ENCODE data around the gene TEDC1. TPM values are rescaled to one million over a fixed set of nuclear protein-coding genes. Genes with fewer than 3 reads are reported as not detected.

The TEDC1 gene
- total and polyA plus RNA-seq, 3 experiments from 2014 or later, result 14.7 to 56.5 (median 52.1) TPM

GRCh38 chr14:105455086-105455640, 35.9 kb upstream of the TEDC1 start:
- ChIA-PET POLR2A (no interaction called here), CTCF (interaction anchor here (1.7 kb wide), 1 partner anchor 35 kb away, joined by 5 read pairs; no protein-coding TSS in a partner anchor)
- Histone ChIP-seq H3K4me3 (ENCODE audit: low read length) (no peak overlapping the region), H3K27ac (ENCODE audit: low read depth, low read length) (no peak overlapping the region), H3K36me3 (ENCODE audit: insufficient read depth, low read length) (no peaks in the 10 kb centered on the region), H3K9me3 (ENCODE audit: low read length) (no peaks in the 10 kb centered on the region), H3K4me1 (ENCODE audit: insufficient read depth, low read length) (no peaks in the 10 kb centered on the region), H3K27me3 (ENCODE audit: insufficient read depth, low read length, poor library complexity, severe bottlenecking) (no peaks in the 10 kb centered on the region)
- H3K27ac Mint-ChIP-seq, result no peak overlapping the region
- no peak for DNase-seq
- H3K36me3 Mint-ChIP-seq, result peaks cover 0 to 44% (median 7%) of the 10 kb centered on the region in 3 donors
- no peaks in the 10 kb centered on the region for H3K27me3 Mint-ChIP-seq
- no peaks in the 10 kb centered on the region for H3K9me3 Mint-ChIP-seq
- H3K4me3 Mint-ChIP-seq, result no peak overlapping the region
- no peaks in the 10 kb centered on the region for H3K4me1 Mint-ChIP-seq

- H3K4me1 ChIP-seq (ENCODE audit: insufficient read depth, low read length), result no peaks in the 10 kb centered on the region
- no peaks in the 10 kb centered on the region for H3K36me3 ChIP-seq (ENCODE audit: insufficient read depth, low read length)
- Mint-ChIP-seq H3K4me1 (no peaks in the 10 kb centered on the region), H3K27me3 (no peaks in the 10 kb centered on the region), H3K36me3 (peaks cover 0 to 42% (median 7%) of the 10 kb centered on the region in 3 donors), H3K27ac (peak overlapping the region in 1 of 8 donors; percentile 68), H3K9me3 (no peaks in the 10 kb centered on the region), H3K4me3 (peak overlapping the region in 1 of 7 donors; percentile 2)
- CTCF ChIA-PET, result interaction anchor here (1.7 kb wide), 1 partner anchor 34 kb away, joined by 5 read pairs; no protein-coding TSS in a partner anchor
- H3K9me3 ChIP-seq (ENCODE audit: low read length), result no peaks in the 10 kb centered on the region
- no peak overlapping the region for H3K4me3 ChIP-seq (ENCODE audit: low read length)
- POLR2A ChIA-PET, result no interaction called here
- H3K27me3 ChIP-seq (ENCODE audit: insufficient read depth, low read length, poor library complexity, severe bottlenecking), result no peaks in the 10 kb centered on the region
- no peak for DNase-seq
- H3K27ac ChIP-seq (ENCODE audit: low read depth, low read length), result no peak overlapping the region
These were observed 35.0 kb upstream of the TEDC1 start for GRCh38 chr14:105455766-105456660.

GRCh38 chr14:105456736-105457617, 34.1 kb upstream of the TEDC1 start:
- Mint-ChIP-seq H3K4me1 (no peaks in the 10 kb centered on the region), H3K27ac (no peak overlapping the region), H3K9me3 (no peaks in the 10 kb centered on the region), H3K4me3 (no peak overlapping the region), H3K27me3 (no peaks in the 10 kb centered on the region), H3K36me3 (peaks cover 0 to 43% (median 7%) of the 10 kb centered on the region in 3 donors)
- Histone ChIP-seq H3K27me3 (ENCODE audit: insufficient read depth, low read length, poor library complexity, severe bottlenecking) (no peaks in the 10 kb centered on the region), H3K9me3 (ENCODE audit: low read length) (no peaks in the 10 kb centered on the region), H3K4me1 (ENCODE audit: insufficient read depth, low read length) (no peaks in the 10 kb centered on the region), H3K4me3 (ENCODE audit: low read length) (no peak overlapping the region), H3K27ac (ENCODE audit: low read depth, low read length) (no peak overlapping the region), H3K36me3 (ENCODE audit: insufficient read depth, low read length) (no peaks in the 10 kb centered on the region)
- POLR2A ChIA-PET, result no interaction called here
- DNase-seq, result no peak
- CTCF ChIA-PET, result interaction anchor here (1.0 to 1.2 kb wide), 3 partner anchors 9 to 32 kb away, joined by 3 to 4 read pairs (median 3); no protein-coding TSS in a partner anchor

- no peaks in the 10 kb centered on the region for H3K27me3 Mint-ChIP-seq
- no peak overlapping the region for H3K4me3 Mint-ChIP-seq
- Histone ChIP-seq H3K27ac (ENCODE audit: low read depth, low read length) (no peak overlapping the region), H3K27me3 (ENCODE audit: insufficient read depth, low read length, poor library complexity, severe bottlenecking) (no peaks in the 10 kb centered on the region), H3K4me3 (ENCODE audit: low read length) (no peak overlapping the region), H3K36me3 (ENCODE audit: insufficient read depth, low read length) (no peaks in the 10 kb centered on the region), H3K9me3 (ENCODE audit: low read length) (no peaks in the 10 kb centered on the region), H3K4me1 (ENCODE audit: insufficient read depth, low read length) (no peaks in the 10 kb centered on the region)
- POLR2A ChIA-PET, result no interaction called here
- H3K4me1 Mint-ChIP-seq, result no peaks in the 10 kb centered on the region
- no peak overlapping the region for H3K27ac Mint-ChIP-seq
- peaks cover 0 to 41% (median 3%) of the 10 kb centered on the region in 3 donors for H3K36me3 Mint-ChIP-seq
- CTCF ChIA-PET, result interaction anchor here (1.0 to 1.2 kb wide), 2 partner anchors 10 to 31 kb away, joined by 3 read pairs; no protein-coding TSS in a partner anchor
- no peak for DNase-seq
- H3K9me3 Mint-ChIP-seq, result no peaks in the 10 kb centered on the region
These were observed 33.0 kb upstream of the TEDC1 start for GRCh38 chr14:105458010-105458409.

GRCh38 chr14:105458571-105458970, 32.5 kb upstream of the TEDC1 start:
- H3K36me3 ChIP-seq (ENCODE audit: insufficient read depth, low read length), result no peaks in the 10 kb centered on the region
- Mint-ChIP-seq H3K27ac (no peak overlapping the region), H3K4me1 (no peaks in the 10 kb centered on the region), H3K4me3 (no peak overlapping the region), H3K9me3 (no peaks in the 10 kb centered on the region), H3K36me3 (peaks cover 0 to 41% (median 3%) of the 10 kb centered on the region in 3 donors), H3K27me3 (no peaks in the 10 kb centered on the region)
- H3K4me1 ChIP-seq (ENCODE audit: insufficient read depth, low read length), result no peaks in the 10 kb centered on the region
- ChIA-PET CTCF (no interaction called here), POLR2A (no interaction called here)
- no peak overlapping the region for H3K27ac ChIP-seq (ENCODE audit: low read depth, low read length)
- H3K27me3 ChIP-seq (ENCODE audit: insufficient read depth, low read length, poor library complexity, severe bottlenecking), result no peaks in the 10 kb centered on the region
- H3K9me3 ChIP-seq (ENCODE audit: low read length), result no peaks in the 10 kb centered on the region
- no peak overlapping the region for H3K4me3 ChIP-seq (ENCODE audit: low read length)
- DNase-seq, result no peak

- no peak for DNase-seq
- no peaks in the 10 kb centered on the region for H3K9me3 Mint-ChIP-seq
- CTCF ChIA-PET, result no interaction called here
- H3K36me3 ChIP-seq (ENCODE audit: insufficient read depth, low read length), result no peaks in the 10 kb centered on the region
- no peaks in the 10 kb centered on the region for H3K9me3 ChIP-seq (ENCODE audit: low read length)
- no peaks in the 10 kb centered on the region for H3K4me1 ChIP-seq (ENCODE audit: insufficient read depth, low read length)
- H3K4me3 Mint-ChIP-seq, result no peak overlapping the region
- no peaks in the 10 kb centered on the region for H3K4me1 Mint-ChIP-seq
- no peak overlapping the region for H3K4me3 ChIP-seq (ENCODE audit: low read length)
- POLR2A ChIA-PET, result no interaction called here
- H3K36me3 Mint-ChIP-seq, result peaks cover 0 to 45% (median 3%) of the 10 kb centered on the region in 3 donors
- H3K27ac Mint-ChIP-seq, result no peak overlapping the region
- H3K27me3 ChIP-seq (ENCODE audit: insufficient read depth, low read length, poor library complexity, severe bottlenecking), result no peaks in the 10 kb centered on the region
- no peak overlapping the region for H3K27ac ChIP-seq (ENCODE audit: low read depth, low read length)
- H3K27me3 Mint-ChIP-seq, result no peaks in the 10 kb centered on the region
These were observed 30.9 kb upstream of the TEDC1 start for GRCh38 chr14:105460116-105460515.

GRCh38 chr14:105460616-105461015, 30.4 kb upstream of the TEDC1 start:
- Mint-ChIP-seq H3K27ac (peak overlapping the region in 1 of 8 donors; percentile 61), H3K27me3 (no peaks in the 10 kb centered on the region), H3K4me1 (no peaks in the 10 kb centered on the region), H3K36me3 (peaks cover 0 to 40% (median 0%) of the 10 kb centered on the region in 3 donors), H3K4me3 (no peak overlapping the region), H3K9me3 (no peaks in the 10 kb centered on the region)
- ChIA-PET CTCF (no interaction called here), POLR2A (no interaction called here)
- H3K36me3 ChIP-seq (ENCODE audit: insufficient read depth, low read length), result no peaks in the 10 kb centered on the region
- no peaks in the 10 kb centered on the region for H3K9me3 ChIP-seq (ENCODE audit: low read length)
- no peaks in the 10 kb centered on the region for H3K4me1 ChIP-seq (ENCODE audit: insufficient read depth, low read length)
- no peak overlapping the region for H3K4me3 ChIP-seq (ENCODE audit: low read length)
- no peak for DNase-seq
- no peak overlapping the region for H3K27ac ChIP-seq (ENCODE audit: low read depth, low read length)
- H3K27me3 ChIP-seq (ENCODE audit: insufficient read depth, low read length, poor library complexity, severe bottlenecking), result no peaks in the 10 kb centered on the region
